ENCODE results near the gene ITIH3. TPM values are rescaled to one million over a fixed set of nuclear protein-coding genes. Genes with fewer than 3 reads are reported as not detected.

ITIH3 gene
- total RNA-seq, 1 experiment from 2014 or later, result 0.37 TPM

GRCh38 chr3:52777127-52777958, 17.3 kb upstream of the ITIH3 start, which contains the start of gene ITIH1:
TSS of gene ITIH1 (plus strand) at chr3:52777599. CDS start at chr3:52777616, 17 bp downstream.
- POLR2A ChIA-PET, result no interaction called here

GRCh38 chr3:52777959-52778805, 16.4 kb upstream of the ITIH3 start:
- no peaks in the 10 kb centered on the region for H3K9me3 Mint-ChIP-seq
- H3K27ac Mint-ChIP-seq, result no peak overlapping the region
- DNase-seq (ENCODE audit: low spot score) (peak; percentile 8), ATAC-seq (no peak)
- POLR2A ChIA-PET, result no interaction called here
- peaks cover 13% of the 10 kb centered on the region for H3K4me1 Mint-ChIP-seq
- H3K36me3 Mint-ChIP-seq, result no peaks in the 10 kb centered on the region
- CTCF ChIA-PET, result interaction anchor here (3.7 kb wide), 1 partner anchor 14 kb away, joined by 23 read pairs; no protein-coding TSS in a partner anchor
- no peak overlapping the region for H3K4me3 Mint-ChIP-seq
- H3K27me3 Mint-ChIP-seq (ENCODE audit: low read depth), result no peaks in the 10 kb centered on the region
- TF ChIP-seq ATF2 (CRISPR knock-in tag; IDR thresholded peaks at IDR 0.05; ENCODE audit: borderline replicate concordance, low read depth), result no peak
- TF ChIP-seq AFF4 (CRISPR knock-in tag; IDR thresholded peaks at IDR 0.05; ENCODE audit: borderline replicate concordance), result no peak
- no peak for TF ChIP-seq ZSCAN18 (CRISPR knock-in tag; IDR thresholded peaks at IDR 0.05)

More at GRCh38 chr3:52777127-52777958, 17.3 kb upstream of the ITIH3 start, which contains the start of gene ITIH1:
- Mint-ChIP-seq H3K27me3 (ENCODE audit: low read depth) (no peaks in the 10 kb centered on the region), H3K9me3 (no peaks in the 10 kb centered on the region), H3K27ac (no peak within 1 kb of the TSS), H3K4me1 (peaks cover 7% of the 10 kb centered on the region), H3K4me3 (no peak within 1 kb of the TSS), H3K36me3 (no peaks in the 10 kb centered on the region)
- ATAC-seq (no peak), DNase-seq (ENCODE audit: low spot score) (no peak)
- CTCF ChIA-PET, result interaction anchor here (0.7 to 3.7 kb wide), 4 partner anchors 15 to 834 kb away, joined by 3 to 23 read pairs (median 6); no protein-coding TSS in a partner anchor
- TF ChIP-seq HMGXB4 (CRISPR knock-in tag; IDR thresholded peaks at IDR 0.05) (no peak), NR2C2 (CRISPR knock-in tag; IDR thresholded peaks at IDR 0.05) (no peak), ELF4 (CRISPR knock-in tag; IDR thresholded peaks at IDR 0.05; ENCODE audit: low read depth) (no peak), E2F5 (CRISPR knock-in tag; IDR thresholded peaks at IDR 0.05) (no peak), NR1H2 (CRISPR knock-in tag; IDR thresholded peaks at IDR 0.05) (no peak), SOX15 (CRISPR knock-in tag; IDR thresholded peaks at IDR 0.05) (no peak), ATF6 (CRISPR knock-in tag; IDR thresholded peaks at IDR 0.05) (no peak), ZNF423 (CRISPR knock-in tag; IDR thresholded peaks at IDR 0.05) (no peak), SP1 (CRISPR knock-in tag; conservative IDR thresholded peaks at IDR 0.05) (no peak)

Data from WTC11 (cell line).